Measurements from ENCODE around the gene CSMD2.
A peak's percentile ranks its signal among the peaks of the same experiment; 100 is the strongest.

Gene CSMD2

DNA sequence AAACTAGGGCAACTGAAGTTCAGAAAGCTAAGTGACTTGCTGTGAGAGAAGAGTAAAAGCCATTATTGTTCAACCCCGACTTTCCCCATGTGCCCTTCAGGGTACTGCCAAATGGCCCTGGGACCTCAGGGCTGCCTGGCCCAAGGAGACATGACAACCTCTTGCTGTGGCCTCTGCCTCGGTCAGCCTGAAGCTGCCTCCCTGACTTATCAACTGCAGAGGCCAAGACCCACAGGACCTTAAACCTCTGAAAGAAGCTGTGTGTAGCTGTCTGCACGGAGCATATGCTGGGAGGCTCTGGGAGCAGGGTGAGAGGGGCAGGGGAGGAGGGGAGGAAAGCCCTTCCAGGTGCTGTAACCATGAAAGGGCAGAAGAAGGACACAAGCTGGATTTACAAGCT is 265.3 kb downstream of the CSMD2 start:
- DNase-seq (ENCODE audit: low read depth), result no peak

DNA sequence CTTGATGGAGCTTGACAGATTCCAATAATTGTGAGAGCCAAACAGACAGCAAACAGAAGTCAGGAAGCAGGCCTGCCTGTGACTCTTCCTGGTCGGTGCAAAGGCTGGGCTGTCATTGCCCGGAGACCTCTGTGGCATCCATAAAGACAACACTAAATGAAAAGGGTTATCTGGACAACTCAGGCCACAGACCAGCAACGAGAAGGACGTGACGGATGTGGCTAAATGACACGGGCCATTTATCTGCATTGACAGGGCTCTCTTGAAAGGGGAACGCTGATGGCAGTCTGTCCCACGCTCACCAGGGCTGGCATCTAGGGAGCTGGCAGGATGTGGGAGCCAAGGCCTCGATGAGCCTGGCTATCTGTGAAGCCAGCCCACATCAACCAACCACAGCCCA is 266.1 kb downstream of the CSMD2 start:
- no peak for DNase-seq (ENCODE audit: low read depth)

DNA sequence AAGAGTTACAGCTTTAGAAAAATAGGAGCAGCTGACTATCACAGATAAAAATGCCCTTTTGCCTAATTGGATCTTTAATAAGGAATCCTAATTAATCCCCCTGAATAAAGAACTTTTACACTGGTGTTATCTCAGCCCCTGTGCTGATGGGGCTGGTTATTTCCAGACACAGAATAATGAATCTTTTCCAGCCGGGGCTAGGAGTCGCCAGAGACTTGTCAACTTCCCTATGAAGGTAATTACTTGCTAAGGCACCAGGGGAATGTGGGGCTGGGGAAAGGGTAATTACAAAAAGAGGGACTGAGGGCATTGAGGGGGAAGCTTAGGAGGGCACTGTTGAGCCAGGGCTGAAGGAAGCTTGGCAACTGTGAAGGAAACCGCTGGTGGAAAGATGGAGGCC is 266.6 kb downstream of the CSMD2 start:
- no peak for DNase-seq (ENCODE audit: low read depth)

DNA sequence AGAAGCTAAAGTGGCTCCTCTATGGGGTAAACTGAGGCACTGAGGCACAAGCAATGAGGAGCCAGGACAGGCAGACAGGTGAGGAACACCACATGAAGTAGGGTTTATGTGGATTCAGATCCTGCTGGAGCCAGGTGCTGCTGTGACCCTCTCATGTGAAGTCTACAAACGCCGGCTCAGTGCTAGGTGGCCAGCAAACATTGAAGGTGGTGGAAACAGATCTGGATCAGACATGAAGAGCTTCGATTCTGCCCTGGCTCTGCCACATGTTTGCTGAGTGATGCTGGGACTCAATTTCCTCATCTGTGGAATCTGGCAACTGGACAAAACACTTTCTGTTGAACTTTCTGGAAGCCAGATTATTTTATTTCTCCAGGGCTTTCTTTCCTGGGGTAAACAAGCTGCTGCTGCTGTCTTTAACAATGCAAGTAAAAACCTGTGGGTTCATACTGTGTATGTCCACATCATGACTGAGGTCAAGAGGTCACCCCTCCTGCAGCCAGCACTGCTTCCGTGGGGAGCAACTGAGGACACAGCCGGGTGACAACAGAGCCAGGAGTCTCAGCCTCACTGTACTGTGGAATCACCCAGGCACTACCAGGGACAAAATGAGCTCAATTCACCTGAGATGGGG is 267.8 kb downstream of the CSMD2 start:
- DNase-seq (ENCODE audit: low read depth), result no peak

DNA sequence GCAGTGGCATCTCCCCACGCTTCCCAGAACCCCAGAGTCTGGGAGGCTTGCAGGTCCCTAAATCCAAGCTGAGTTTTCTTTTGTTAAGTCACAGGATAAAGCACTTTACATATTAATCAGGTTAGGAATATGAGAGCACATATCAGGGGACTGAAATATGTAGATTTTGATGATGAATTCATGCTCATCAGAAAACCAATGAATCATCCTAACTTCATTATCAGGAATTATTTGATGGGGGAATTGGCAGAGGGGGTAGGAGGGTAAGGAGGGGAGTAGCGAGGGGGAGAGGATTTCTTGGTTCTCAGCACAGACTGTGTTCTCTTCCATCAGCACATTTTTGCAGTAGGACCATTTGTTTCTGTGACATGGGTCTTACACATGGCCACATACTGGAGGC is 269.1 kb downstream of the CSMD2 start:
- DNase-seq (ENCODE audit: low read depth), result no peak

DNA sequence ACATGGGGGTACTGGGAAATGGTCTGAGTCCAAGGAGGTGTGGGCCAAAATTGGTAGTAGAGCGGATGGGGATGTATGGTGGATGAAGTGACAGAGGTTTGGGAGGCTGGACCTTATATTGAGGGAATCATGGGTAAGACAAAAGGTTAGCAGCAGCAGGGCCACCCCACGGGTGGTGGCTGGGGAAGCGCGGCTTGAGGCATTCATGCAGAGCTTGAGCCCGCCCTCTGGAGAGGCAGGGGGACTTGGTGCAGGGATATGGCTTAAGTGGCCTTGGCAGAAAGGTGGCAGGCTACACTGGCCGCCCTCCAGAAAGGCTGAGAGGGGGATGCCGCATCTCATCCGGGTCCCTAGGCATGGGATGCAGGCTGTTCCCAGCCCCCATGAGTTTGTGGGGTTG is 269.6 kb downstream of the CSMD2 start:
- no peak for DNase-seq (ENCODE audit: low read depth)

DNA sequence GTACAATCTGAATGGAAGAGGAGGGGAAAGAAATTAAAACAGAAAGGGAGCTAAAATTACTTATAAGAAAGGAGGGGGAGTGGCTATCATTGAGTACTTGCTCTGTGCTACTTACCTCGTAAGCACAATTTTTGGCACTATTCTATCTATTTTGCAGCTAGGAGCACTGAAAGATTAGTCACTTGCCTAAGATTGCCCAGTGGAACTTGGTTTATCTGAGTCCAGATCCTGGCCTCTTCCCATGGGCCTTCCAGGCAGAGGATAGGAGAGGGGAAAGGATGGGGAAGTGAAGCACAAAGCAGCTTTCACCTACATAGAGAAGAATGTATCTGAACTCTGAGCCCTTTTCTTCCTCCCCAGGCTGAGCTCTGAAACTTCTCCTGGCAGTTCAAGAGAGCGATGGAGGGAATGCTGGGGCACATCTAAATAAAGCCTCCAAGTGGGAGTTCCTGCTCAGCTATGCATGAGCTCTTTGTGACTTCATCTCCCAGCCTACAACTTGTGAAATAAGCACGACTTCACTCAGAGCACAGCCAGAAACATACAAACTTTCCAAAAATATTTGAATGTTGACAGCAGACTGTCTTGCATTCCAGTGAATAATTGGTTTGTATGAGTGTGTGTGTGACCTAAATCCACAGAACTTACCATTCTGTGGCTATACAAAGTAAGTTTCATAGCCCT is 271.7 kb downstream of the CSMD2 start:
- DNase-seq (ENCODE audit: low read depth), result peak; percentile 6

DNA sequence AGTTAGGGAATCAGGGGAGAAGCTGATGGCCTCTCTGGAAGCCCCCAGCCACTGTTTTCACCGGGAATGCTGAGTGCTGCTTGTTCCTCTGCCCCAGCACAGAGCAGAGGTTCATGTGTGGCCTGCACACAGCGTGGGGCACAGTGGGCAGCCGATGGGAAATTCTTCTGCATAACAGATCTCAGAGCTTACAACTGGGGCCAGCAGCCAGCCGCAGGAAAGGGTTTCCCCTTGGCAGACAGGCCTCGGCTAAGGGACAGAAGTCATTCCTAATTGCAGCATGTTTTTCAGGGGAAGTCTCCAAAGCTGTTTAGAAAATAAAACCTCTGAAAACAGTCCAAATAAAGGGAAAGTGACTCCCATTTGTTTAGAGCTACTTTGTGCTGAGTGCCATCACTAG is 278.5 kb downstream of the CSMD2 start:
- DNase-seq (ENCODE audit: low read depth), result no peak

DNA sequence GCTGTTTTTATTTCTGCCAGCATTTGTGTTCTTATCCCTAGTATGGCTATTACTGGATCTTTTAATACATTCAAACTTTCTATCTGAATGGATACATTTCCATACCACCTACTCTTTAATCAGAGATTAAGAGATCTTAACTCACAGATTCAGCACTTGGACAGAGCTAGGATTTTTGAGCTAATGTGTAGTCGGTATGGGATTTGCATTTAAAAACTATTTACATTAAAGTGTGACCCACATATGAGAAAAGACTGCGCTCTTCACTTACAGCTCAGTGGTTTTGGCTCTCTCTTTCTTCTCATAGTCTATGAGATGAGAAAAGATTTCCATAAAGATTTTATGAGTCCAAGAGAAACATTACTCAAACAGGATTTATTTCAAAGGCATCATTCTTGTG is 284.7 kb downstream of the CSMD2 start:
- DNase-seq (ENCODE audit: low read depth), result no peak

DNA sequence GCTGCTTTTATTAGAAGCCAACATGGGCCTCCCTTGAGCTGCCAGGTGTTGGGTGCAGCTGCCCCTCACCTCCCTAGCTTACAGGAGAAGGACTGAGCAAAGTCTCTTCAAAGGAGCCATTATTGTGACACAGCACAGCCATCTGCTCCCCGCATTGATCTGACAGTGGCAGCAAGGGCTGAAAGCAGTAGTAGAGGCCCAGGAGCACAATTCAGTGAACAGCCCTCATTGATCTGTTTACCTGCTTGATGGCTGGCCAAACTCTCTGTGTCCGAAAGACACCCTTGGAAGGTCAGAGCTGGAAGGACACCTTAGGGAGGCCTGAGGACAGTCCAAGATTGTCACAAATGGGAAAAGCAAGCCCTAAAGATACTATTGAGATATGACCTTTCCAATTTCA is 286.6 kb downstream of the CSMD2 start:
- DNase-seq (ENCODE audit: low read depth), result no peak

DNA sequence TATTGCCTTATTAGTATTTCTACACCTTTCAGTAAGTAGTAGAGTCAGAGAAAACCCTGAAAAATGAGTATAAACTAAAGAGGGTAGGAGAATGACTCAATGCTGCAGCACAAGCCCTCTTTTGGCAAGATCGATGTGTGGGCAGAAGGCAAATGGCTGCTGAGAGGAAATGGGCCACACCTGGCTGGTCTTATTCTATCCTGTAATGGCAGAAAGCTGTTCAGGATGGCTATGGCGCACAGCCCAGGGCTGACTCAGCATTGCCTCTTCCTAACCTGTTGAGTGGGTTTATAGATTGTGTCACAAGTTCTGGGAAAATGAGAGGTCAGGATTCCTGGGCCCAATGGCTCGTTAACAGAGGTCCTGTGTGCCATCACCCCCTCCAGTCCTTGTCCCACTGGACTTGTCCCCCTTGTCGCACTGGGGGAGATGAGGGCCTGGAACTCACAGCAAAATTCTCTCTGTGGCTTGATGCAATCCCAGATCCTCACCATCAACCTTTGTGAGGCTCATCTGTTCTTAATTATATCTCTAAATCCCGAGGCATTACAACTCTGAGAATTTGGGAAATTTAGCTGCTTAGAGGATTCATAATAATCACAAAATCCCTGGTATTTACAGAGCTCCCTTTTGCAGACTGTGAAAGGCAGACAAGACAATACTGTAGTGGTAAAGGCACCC is 287.9 kb downstream of the CSMD2 start:
- DNase-seq (ENCODE audit: low read depth), result peak; percentile 61

DNA sequence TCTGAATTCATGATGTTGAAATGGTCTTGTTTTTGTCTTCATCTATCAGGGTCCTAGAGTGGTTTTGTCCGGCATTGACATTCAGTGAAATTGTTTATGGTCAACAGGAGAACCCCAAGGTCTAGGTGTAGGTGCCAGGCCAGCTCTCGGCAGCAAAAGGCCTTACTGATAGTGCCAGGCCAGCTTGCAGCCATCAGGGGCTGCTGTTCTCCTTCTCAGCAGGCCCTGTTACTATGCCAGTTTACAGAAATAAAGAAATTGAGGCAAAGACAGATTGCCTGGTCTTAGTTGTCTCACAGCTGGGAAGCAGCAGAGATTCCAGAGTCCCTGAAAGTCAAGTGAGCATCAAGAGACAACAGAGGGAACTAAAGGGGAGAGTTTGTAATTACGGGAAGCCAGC is 289.2 kb downstream of the CSMD2 start:
- DNase-seq (ENCODE audit: low read depth), result no peak

DNA sequence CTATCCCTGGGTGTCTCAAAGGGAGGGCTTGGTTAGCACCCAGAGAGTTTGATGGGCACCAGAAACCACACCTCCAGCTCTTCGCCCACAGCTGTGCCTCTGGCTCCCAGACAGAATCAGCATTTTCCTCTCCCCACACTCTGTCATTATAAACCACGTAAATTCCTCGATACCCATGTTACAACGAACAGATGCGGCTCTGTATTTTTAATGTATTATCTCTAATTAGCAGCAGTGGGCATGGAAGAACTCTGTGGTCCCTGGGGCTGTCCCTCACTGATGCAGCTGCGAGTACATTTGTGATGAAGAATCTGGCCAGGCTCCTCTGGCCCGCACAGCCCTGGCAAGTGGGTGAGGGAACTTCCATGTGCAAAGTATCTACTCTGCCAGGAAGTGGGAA is 290.4 kb downstream of the CSMD2 start:
- DNase-seq (ENCODE audit: low read depth), result no peak

DNA sequence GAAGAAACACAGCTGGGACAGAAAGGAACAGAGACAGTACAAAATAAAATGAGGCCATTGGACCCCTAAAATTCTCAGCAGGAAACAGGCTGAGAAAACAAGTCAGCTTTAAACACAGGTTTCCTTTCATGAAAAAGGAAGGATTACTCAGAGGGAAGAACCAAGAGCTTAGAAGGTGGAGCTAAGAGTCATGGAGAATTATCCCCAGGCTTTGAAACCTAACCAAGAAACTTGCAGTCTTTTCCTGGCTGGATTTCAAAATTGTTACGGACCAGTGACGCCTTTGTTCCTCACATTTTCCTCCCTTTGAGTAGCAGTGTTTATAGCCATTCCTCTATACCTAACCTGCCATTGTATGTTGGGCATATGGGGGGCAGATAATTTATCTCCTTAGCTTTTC is 292.3 kb downstream of the CSMD2 start:
- no peak for DNase-seq (ENCODE audit: low read depth)

DNA sequence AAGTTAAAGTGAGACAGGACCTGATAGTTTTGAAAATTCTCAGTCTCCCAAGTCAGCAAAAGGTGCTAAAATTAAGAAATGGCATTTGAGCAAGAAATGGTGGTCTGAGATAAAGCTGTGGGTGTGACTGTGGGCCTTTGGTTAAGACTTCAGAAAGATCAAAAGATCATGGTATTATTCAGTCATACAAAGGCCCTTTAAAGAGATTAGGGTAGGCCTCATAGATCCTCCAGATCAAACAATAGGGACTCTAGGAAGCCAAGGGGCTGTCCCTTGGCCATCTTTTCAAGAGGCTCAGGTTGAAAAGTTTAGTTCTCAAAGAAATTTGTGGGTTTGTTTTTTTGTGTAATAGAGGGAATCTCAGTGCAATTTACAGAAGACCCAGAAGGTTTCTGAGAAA is 292.8 kb downstream of the CSMD2 start:
- DNase-seq (ENCODE audit: low read depth), result no peak

DNA sequence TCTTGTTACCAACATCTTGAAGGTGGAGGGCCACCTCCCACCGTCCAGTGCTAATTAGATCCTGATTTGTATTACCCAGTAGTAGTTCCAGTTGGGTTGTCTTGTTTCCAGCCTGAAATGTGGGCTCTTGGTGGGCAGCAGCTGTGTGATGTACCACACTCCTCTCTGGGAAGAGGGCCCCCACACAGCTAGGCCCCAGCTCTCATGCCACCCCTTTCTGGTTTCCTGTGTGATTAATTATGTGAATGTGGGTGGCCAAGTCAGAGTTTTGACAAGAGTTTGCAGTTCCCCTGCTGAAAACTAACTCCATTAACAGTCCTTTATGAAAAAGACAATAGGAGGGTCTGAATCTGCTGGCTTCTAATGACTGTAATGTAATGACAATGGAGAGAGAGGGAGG is 297.3 kb downstream of the CSMD2 start:
- DNase-seq (ENCODE audit: low read depth), result no peak

DNA sequence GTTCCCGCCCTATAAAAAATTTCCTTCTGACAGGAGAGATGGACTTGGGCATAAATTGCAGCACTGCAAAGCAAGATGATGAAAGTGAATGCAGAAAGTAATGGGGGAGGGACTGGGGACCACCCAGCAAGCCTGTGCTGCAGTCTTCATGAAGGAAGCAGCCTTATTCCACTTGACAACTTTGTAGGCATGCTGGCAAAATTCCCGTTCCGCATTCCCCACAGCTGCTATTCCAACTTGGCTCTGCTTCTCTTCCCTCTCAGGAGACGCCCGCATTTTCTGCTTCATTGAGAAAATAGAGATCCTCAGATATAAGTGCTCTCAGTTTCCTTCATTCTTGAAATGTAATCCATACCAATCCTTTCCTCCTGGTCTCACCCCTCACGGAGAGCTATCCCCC is 298.7 kb downstream of the CSMD2 start:
- no peak for DNase-seq (ENCODE audit: low read depth)

DNA sequence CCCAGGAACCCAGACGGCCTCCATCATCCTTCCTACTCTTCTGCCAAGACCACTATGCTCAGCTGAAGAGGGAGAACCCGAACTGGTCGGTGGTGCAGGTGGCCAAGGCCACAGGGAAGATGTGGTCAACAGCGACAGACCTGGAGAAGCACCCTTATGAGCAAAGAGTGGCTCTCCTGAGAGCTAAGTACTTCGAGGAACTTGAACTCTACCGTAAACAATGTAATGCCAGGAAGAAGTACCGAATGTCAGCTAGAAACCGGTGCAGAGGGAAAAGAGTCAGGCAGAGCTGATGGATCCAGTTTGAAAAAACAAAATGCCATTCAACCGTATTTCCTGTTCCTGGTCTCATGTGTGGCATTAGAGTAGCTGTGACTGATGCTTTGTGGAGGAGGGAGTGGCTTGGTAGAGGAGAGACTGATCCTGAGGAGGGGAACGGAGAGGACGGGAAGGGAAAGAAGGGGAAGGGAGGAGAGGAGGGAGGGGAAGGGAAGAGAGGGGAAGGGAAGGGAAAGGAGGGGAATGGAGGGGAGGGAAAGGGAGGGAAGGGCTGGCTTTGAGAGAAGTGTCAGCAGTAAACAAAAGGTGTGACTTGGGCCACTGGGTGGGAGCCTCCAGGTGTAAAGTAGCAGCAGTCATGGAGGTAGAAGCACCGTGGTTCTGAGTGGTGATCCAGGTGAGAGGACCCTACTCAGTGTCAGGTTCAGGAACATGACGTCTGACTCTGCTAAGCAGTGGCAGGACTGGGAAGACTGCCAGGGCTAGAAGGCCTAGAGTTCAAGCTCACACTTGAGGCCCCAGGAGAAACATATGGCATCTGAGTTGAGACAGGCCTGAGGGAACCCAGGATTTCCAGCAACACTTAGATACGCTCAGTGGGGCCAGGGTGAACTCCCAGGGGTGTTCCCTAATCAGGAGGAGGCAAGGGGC is 300.3 kb downstream of the CSMD2 start:
- no peak for DNase-seq (ENCODE audit: low read depth)

DNA sequence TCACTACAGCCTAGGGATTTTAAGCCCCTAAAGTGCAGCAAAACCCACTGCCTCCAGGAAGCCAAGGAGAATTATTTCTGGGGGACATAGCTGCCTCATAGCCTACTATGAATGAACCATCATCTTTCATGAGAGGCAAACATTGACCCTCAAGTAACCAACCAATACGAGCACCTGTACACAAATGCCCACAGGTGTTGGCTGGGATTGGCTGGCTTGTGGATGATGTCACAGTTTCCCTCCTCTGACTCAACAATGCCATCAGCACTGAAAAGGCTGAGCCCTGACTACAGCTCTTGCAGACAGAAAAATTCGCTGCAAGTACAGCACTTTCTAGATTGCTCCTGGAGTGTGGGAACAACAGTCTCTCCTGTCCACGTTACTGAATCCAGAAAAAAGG is 301.3 kb downstream of the CSMD2 start, which contains the start of gene HMGB4:
HMGB4 (plus strand) TSS at position 301 of the 400 bp plus-strand sequence. CDS start 113 bp downstream, outside the sequence.
- no peak for DNase-seq (ENCODE audit: low read depth)

DNA sequence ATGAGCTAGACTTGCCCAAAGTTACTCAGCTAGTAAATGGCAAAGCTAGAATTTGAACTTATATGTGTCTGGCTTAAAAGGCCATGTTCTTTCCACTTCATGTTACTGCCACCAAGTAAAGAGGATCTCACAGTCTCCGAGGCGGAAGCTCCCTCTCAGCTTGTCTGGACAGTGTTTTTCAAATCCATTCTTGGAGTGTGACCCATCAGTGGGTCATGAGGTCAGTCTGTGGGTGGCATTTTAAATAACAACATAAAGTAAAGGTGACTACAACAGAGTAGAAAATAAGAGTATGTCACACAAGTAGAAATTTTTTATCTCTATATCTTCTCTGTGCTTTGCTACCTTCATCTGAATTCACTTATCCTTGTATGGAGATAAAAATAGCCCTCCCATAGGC is 304.4 kb downstream of the CSMD2 start:
- DNase-seq (ENCODE audit: low read depth), result no peak

DNA sequence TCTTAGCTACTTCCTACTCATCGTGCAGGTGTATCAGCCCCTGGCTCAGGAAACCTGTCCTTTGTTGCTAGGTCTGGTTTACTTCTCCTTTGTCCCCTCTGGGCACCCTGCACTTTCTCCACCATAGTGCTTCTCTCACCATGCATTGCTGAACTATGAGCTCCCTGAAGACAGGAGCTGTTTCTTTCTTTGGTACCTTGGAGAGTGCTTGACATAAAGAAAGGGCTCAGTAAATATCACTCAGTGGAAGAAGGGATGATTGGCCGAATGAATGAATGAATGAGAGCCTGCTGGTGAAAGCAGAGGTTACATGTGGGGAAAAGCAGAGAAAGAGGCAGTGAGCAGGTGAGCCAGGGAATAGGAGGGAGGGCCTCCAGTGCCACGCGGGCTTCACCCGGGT is 310.9 kb downstream of the CSMD2 start:
- DNase-seq (ENCODE audit: low read depth), result no peak

DNA sequence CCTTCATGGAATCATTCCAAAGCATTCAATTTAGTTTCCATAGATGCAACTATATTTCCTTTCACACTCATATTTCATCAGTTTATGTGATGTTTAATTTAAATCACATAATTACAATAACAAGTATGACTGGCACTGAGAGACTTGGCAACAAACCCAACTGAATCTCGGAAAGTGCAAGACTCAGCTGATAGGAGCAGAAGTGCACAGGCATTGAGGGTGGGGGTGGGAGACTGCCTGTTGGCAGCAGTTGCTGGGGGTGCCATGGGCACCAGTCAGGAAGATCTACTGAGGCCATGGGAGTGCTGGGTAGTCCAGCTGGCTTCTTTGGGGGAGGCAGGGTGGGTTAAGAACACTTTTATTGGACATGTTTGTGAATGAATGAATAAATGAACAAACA is 311.6 kb downstream of the CSMD2 start:
- DNase-seq (ENCODE audit: low read depth), result no peak
